T-helper 2 cell treated with Interferon-gamma antibody and Interleukin-4, amounts not matched to agents 5 μg/mL and 100 μg/mL, for 36 hours (primary cell): ENCODE data around the gene DUSP23.

ENCODE experiments used
- DNase-seq: peaks from one replicate; pipeline ENCODE4 v3.0.0; 2021; ENCODE audit warnings: low spot score
- H3K27ac Mint-ChIP-seq: one replicate; pipeline ENCODE4 v1.8.0; 2021; ENCODE audit warnings: mild to moderate bottlenecking, mixed read lengths
- H3K27me3 Mint-ChIP-seq: one replicate; pipeline ENCODE4 v1.8.0; 2021; ENCODE audit warnings: low read depth, mixed read lengths
- H3K36me3 Mint-ChIP-seq: one replicate; pipeline ENCODE4 v1.8.0; 2021; ENCODE audit warnings: low read depth, mixed read lengths
- H3K4me1 Mint-ChIP-seq: one replicate; pipeline ENCODE4 v1.8.0; 2021; ENCODE audit warnings: low read depth, mixed read lengths
- H3K4me3 Mint-ChIP-seq: one replicate; pipeline ENCODE4 v1.8.0; 2022; ENCODE audit warnings: mild to moderate bottlenecking, moderate library complexity, mixed read lengths
- H3K9me3 Mint-ChIP-seq: one replicate; pipeline ENCODE4 v1.8.0; 2021; ENCODE audit warnings: mixed read lengths

DUSP23 gene

DNA sequence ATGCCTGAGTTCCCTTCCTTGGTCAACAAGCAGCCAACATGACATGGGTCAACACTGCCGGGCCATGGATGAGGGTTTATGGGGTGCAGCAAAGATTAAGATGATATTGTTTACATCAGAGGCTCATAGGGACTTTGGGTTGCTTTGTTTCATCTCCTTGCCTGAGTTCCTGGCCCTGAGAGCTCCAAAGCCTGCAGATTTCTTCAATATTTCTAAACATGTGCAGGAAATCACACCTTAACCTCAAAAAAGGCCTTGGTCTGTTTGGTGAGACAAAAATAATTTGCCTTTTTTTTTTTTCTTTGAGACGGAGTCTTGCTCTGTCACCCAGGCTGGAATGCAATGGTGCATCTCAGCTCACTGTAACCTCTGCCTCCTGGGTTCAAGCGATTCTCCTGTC lies 46.8 kb downstream of the DUSP23 start:
- Mint-ChIP-seq H3K36me3 (peaks cover 2% of the 10 kb centered on the region), H3K9me3 (no peaks in the 10 kb centered on the region), H3K27me3 (peaks cover 16% of the 10 kb centered on the region), H3K4me3 (peak overlapping the region; percentile 19), H3K4me1 (peaks cover 36% of the 10 kb centered on the region), H3K27ac (no peak overlapping the region)
- no peak for DNase-seq

DNA sequence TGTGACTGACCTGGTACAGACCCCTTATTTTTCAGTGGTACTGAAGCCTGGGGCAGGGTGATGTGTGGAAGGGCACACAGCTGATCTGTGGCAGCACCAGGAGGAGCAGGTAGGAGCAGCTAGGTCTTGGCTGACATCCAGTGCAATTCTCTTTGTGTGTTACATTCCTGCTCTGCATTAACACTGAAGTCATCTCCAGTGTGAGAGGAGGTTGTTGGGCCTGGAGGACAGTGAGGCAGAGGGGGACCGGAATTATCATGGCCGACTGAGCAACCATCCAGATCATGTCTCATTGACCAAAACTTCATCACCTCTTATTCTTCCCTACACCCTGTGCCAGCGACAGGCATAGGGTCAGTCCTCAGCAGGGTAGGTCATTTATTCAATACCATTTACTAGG lies 47.4 kb downstream of the DUSP23 start:
- Mint-ChIP-seq H3K9me3 (no peaks in the 10 kb centered on the region), H3K27ac (no peak overlapping the region), H3K27me3 (peaks cover 12% of the 10 kb centered on the region), H3K4me1 (peaks cover 36% of the 10 kb centered on the region), H3K4me3 (no peak overlapping the region), H3K36me3 (peaks cover 2% of the 10 kb centered on the region)
- DNase-seq = no peak

DNA sequence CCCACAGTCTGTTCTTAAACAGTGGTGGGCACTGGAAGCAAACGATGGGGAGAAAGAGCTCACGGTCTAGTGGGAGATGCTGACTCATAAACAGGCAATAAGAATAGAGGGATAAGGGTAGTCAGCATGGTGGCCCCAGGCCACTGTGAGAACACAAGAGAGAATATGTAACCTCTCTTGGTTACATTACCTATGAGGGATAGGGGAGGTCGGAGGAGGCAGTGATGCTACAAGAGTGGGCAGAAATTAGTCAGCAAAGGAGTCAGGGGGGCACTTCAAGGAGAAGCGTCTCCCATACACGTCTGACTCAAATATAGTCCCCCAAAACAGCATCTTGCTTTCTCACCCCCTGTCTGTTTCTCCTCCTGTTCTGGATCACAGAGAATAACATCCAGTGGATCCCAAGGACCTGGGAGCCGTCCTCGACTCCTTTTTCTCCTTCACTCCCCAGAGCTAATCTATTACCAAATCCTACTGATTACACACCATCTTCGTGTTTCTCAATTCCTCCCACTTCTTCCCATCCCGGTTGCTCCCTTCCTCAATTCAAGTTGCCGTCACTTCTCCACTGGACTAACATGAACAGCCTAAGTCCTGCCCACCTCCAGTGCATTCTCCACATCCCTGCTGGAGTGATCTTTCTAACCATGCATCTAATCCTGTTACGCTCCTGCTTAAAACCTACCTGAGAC lies 48.0 kb downstream of the DUSP23 start:
- no peak overlapping the region for H3K27ac Mint-ChIP-seq
- no peak for DNase-seq
- H3K27me3 Mint-ChIP-seq = peaks cover 9% of the 10 kb centered on the region
- H3K4me3 Mint-ChIP-seq = no peak overlapping the region
- H3K4me1 Mint-ChIP-seq = peaks cover 36% of the 10 kb centered on the region
- H3K36me3 Mint-ChIP-seq = peaks cover 2% of the 10 kb centered on the region
- H3K9me3 Mint-ChIP-seq = no peaks in the 10 kb centered on the region

DNA sequence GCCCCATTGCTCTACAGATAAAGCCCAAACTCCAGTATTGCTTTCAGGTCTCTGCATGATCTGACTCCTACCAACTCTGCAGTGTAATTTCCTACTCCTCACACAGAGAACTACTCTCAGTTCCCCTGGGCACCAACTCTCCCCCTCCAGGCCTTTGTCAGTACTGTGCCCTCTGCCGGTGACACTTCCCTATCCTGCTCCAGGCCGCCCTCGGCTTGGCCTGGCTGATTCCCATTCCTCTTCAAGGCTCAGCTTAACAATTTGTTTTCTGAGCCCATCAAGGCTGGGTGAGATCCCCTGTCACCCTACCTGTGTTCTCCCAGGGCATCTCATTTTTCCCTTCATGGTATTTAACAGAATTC lies 48.5 kb downstream of the DUSP23 start:
- Mint-ChIP-seq H3K36me3 (peaks cover 2% of the 10 kb centered on the region), H3K27ac (no peak overlapping the region), H3K27me3 (peaks cover 7% of the 10 kb centered on the region), H3K4me1 (peaks cover 36% of the 10 kb centered on the region), H3K9me3 (no peaks in the 10 kb centered on the region), H3K4me3 (no peak overlapping the region)
- no peak for DNase-seq

DNA sequence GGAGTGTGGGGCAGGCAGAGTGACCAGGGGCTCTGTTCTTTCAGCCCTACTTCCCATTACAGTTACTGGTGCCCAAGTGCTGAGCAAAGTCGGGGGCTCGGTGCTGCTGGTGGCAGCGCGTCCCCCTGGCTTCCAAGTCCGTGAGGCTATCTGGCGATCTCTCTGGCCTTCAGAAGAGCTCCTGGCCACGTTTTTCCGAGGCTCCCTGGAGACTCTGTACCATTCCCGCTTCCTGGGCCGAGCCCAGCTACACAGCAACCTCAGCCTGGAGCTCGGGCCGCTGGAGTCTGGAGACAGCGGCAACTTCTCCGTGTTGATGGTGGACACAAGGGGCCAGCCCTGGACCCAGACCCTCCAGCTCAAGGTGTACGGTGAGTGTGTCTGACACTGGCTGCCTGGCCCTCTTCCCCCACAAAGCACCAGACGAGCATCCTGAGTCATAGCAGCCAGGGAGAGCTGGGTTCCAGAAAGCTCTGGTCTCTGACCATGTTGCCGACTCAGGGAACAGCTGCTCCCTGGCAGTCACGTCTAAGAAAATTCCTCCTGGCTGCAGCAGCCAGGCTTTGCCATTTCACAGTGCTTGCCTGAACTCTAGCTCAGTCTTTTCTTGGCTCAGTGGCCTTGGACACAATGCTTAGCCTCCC lies 49.2 kb downstream of the DUSP23 start:
- H3K27me3 Mint-ChIP-seq = peaks cover 4% of the 10 kb centered on the region
- H3K4me1 Mint-ChIP-seq = peaks cover 33% of the 10 kb centered on the region
- no peaks in the 10 kb centered on the region for H3K9me3 Mint-ChIP-seq
- no peak for DNase-seq
- peaks cover 2% of the 10 kb centered on the region for H3K36me3 Mint-ChIP-seq
- no peak overlapping the region for H3K27ac Mint-ChIP-seq
- H3K4me3 Mint-ChIP-seq = no peak overlapping the region

DNA sequence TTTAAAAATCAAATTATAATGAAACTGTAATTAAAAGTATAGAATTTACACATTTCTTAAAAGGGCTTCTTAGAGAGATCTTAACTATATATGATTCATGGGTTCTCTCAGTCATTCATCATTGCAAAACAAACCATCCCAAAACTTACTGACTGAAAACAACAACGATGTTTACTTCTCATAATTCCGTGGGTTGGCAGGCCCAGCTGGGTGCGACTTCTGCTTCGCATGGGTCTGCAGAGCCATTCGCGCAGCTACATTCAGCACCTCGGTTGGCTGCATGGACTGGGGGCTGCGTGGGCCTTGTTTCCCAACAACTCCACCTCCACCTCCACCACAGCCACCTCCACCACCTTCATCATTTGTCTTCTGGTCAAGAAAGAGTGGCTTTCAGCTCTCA lies 50.0 kb downstream of the DUSP23 start:
- Mint-ChIP-seq H3K27me3 (no peaks in the 10 kb centered on the region), H3K4me1 (peaks cover 27% of the 10 kb centered on the region), H3K4me3 (no peak overlapping the region), H3K9me3 (no peaks in the 10 kb centered on the region), H3K27ac (no peak overlapping the region), H3K36me3 (peaks cover 2% of the 10 kb centered on the region)
- DNase-seq = no peak

DNA sequence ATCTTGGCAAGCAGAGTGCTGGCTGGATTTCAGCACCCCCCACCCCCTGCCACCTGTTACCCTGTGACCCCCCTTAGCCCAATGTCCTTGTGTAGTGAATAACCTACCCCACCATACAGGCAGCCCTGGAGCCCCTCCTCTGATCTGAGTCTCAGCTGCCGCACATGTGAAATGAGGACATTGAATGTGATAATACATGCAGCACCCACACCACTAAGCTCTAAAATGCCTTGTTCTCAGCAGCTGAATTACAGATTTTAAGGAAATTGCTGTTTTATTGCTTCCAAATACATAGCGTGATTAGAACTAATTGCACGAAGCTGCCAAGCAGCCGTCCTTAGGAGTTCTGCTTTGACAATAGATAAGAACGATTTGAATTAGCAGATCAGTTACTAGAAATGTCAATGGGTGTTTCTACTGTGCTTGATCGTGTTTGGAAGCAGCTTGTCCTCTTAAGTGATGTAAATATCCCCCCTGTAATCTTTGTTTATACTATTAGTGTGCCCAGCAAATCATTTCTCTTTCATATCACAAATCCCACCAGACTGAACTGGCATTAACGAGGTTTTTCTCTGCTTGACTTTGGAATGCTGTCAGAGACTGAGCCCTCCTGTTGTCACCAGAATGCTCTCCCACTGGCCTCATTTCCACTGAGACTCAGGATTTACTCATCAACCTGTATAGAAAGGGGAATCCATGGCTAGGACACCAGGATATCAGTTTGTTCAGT lies 50.8 kb downstream of the DUSP23 start:
- no peak overlapping the region for H3K27ac Mint-ChIP-seq
- no peaks in the 10 kb centered on the region for H3K9me3 Mint-ChIP-seq
- H3K36me3 Mint-ChIP-seq = peaks cover 2% of the 10 kb centered on the region
- H3K4me3 Mint-ChIP-seq = no peak overlapping the region
- peaks cover 19% of the 10 kb centered on the region for H3K4me1 Mint-ChIP-seq
- no peak for DNase-seq
- no peaks in the 10 kb centered on the region for H3K27me3 Mint-ChIP-seq
